Activated CD4-positive, alpha-beta T cell treated with anti-CD3 and anti-CD28 coated beads, Interleukin-2, amount 50 U/mL, for 1 hour (primary cell): ENCODE data around the gene CCN6.
A peak's percentile ranks its signal among the peaks of the same experiment; 100 is the strongest.
"Not testable (repeated sequence)": the region's sequence is repeated elsewhere in the genome, so short reads cannot be mapped to it uniquely, and the experiment has no call there.

Experiments used
- DNase-seq: peaks from one replicate; pipeline ENCODE4 v3.0.0-alpha.2; 2020

CCN6 gene

GRCh38 chr6:112030206-112030960 is 23.5 kb upstream of the CCN6 start:
- DNase-seq: no peak

DNA sequence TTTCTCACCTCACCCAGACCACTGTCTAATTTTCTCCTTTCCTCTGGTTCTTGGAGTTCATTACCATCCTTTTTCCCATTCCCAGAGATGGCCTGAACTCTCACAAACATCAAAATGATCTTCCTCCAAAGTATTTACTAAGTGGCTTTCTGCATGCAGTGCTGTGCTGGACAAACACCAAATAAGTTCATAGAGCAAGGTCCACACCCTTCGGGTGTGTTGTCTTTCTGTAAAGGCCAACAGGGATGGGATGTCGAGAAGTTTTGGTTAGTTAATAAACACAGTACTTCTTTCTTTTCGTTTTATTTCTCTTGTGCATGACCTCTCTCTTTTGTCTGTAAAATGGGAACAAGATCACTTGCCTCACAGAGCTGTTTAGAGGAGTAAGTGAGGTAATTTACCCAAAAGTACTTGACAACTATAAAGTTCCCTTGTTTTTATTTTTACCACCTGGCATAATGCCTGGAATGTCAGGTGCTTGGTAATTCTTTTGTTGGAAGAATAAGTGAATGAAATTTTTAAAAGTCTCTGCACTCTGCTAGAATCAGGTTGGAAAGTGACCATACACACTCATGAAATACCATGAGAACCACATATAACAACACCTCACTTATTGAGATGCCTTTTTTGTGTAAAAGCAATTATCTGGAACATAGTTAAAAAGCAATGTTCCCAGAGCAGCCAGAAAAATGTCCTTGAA is 22.8 kb upstream of the CCN6 start:
- DNase-seq: no peak

- no peak for DNase-seq
Observed at GRCh38 chr6:112031960-112032359, 21.9 kb upstream of the CCN6 start.

DNA sequence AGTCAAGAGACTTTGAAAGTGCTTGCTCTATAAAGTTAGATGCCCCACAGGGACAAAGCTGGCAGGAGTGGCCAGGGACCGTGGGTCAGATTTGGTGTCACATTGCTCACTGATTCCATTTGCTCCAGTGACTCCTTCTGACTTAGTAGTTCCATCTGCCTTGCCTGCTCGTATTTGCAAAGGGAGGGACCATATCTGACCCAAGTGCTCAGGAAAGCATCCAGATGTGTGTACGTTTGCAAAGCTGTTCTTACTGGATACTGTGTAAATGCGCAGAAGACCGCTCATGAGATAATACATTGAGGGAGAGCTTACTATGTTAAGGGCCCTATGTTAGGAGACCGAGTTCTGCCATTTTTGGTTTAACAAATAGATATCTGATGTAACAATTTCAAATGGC is 21.2 kb upstream of the CCN6 start:
- no peak for DNase-seq

DNA sequence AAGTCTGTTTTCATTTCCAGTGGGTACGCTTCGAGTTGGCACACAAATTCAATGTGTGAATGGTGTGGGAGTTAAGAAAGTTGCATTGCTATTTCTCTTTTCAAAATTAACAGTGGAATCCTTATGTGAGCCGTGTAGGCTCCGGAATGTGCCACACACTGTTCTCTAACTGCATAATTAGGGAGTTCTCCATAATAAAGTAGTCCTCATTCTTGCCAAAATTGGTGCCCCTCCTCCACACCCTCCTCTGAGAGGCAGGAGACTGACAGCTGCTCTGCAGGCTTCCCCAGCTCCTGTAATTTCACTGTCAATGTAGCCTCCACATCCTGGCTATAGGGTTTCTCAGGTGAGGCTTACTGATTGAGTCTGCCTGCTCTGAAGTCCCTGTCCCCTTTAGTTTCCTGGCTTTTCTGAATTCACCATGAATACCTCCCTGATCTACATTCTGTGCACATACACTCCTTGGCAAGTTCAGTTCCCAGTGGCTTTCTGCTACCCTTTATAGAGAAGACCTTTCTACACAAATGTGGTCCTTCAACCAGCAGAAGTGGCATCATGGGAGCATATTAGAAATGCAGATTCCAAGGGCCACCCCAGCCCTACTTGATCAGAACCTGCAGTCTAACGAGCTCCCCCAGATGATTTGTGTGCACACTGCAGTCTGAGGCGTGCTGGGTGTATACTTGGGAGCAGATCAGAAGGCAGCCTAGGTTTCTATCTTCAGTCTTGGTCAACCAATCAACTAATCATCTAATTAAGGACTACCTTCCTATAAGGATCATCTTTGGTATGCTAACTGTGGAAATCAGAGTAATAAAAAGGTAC is 19.9 kb upstream of the CCN6 start:
- no peak for DNase-seq

GRCh38 chr6:112034616-112034995 is 19.3 kb upstream of the CCN6 start:
- no peak for DNase-seq

- DNase-seq: no peak
Observed at GRCh38 chr6:112036088-112036637, 17.7 kb upstream of the CCN6 start.

- DNase-seq: no peak
Observed at GRCh38 chr6:112037783-112038216, 16.1 kb upstream of the CCN6 start.

DNA sequence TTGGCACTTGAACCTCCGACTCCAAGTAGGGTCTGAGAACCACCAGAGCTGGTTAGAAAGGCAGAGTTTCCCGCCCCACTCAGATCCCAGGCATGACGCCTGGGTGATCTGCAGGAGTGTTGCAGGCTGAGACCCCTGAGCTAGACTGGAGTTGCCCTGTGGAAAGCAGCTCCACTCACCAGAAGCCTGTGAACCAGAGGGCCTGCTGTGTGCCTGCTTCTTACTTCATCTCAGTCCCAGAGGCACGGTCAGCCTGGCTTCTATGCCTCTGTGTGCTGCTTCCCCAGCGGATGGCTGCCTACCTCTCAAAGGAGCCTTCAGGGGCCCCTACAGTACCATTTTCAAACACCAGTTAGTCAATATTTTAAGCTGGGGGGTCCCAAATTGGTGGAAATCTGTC is 15.6 kb upstream of the CCN6 start:
- DNase-seq: no peak

GRCh38 chr6:112038756-112039430 is 15.0 kb upstream of the CCN6 start:
- no peak for DNase-seq

DNA sequence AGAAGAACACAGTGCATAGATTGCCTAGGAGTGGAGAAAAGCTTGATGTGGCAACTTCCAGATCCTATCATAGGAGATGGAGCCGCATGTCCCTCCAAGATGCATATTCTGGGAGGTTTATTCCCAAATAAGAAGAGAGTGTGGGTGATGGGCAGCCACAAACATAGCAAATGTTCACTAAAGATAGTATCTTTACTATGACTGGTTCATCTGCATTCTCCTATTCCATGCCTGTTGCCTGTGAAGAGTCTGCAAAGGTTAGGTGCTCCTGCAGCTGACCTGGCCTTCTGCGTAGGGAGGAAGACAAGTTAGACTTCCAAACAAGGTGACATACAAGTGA is 14.5 kb upstream of the CCN6 start:
- no peak for DNase-seq

GRCh38 chr6:112040956-112041355 is 12.9 kb upstream of the CCN6 start:
- no peak for DNase-seq

DNA sequence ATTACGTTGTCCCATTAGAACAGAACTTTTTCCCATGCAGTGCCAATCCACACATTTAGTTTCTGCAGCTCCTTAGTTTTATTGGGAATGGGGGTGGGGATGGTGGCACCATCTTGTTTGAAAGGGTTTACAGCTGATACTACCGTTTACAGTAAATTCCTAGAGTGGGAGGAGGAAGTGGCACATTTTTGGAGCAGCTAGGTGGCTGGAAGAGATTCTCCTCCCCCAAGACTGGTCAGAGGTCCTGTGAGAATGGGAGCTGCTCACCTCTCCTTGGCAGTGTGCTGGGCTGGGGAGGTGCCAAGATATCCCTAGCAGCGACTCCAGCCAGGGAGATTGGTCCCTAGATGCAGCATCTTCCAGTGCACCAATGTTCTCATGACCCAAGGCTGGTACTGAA is 12.4 kb upstream of the CCN6 start:
- no peak for DNase-seq

- peak; percentile 93 for DNase-seq
Observed at GRCh38 chr6:112043032-112044007, 10.6 kb upstream of the CCN6 start.

DNA sequence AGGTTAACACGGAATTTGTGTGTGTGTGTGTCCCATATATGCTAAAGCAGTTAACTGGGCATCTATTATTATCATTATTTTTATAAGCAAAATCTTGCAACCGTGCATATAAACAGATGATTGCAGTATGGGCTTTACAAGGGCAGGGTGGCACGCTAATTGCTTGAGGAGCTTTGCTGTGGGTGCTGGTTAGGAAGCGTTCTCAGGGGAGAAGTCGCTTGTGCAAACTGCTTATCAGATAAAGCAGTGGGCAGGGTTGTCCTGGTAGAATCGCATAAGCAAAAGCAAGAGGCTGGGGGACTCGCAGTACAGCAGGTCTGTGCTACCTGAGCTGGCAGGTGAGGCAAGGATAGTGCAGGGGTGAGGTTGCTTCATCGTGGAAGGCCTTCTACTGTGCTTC is 9.7 kb upstream of the CCN6 start:
- DNase-seq: no peak

DNA sequence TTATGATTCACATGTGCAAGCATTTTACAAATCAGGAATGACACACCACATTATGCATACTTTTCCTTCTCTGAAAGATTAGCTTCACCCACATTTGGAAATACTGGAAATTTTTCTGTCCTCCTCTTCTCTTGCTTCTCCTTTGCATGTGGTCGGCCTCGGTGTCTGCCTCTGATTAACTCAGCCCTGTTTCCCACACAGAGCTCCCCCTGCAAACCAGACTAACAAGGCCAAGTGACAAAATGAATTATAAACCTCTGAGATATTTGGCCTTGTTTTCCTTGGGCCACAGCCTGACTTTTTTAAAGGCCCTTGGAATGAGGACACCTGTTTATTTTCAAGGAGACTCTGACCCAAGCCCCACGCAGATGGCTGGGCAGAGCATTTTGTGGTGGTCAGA is 9.0 kb upstream of the CCN6 start:
- no peak for DNase-seq

DNA sequence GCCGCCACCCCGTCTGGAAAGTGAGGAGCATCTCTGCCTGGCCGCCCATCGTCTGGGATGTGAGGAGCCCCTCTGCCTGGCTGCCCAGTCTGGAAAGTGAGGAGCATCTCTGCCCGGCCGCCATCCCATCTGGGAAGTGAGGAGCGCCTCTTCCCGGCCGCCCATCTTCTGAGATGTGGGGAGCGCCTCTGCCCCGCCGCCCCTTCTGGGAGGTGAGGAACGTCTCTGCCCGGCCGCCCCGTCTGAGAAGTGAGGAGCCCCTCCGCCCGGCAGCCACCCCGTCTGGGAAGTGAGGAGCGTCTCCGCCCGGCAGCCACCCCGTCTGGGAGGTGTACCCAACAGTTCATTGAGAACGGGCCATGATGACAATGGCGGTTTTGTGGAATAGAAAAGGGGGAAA is 6.4 kb upstream of the CCN6 start:
- not testable (repeated sequence) for DNase-seq

- DNase-seq: no peak
Observed at GRCh38 chr6:112049026-112049799, 4.7 kb upstream of the CCN6 start.

DNA sequence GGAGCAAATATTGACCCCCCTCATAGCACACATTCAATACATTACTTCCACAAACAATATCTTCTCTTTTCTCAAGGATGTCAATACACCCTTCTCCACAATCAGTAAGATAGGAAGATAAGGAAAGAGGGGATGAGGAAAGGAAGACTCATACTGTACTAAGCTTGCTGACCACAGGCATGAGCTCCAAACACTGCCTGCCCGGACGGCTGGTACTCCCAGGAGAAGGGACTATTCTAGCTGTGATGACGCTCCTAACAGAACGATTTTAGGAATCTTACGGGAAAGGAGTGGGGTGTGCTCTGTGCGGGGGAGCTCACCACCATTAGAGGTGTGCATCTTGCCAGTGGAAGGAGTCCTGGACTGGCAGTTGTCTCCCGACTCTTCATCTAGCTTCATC is 3.9 kb upstream of the CCN6 start:
- DNase-seq: no peak

DNA sequence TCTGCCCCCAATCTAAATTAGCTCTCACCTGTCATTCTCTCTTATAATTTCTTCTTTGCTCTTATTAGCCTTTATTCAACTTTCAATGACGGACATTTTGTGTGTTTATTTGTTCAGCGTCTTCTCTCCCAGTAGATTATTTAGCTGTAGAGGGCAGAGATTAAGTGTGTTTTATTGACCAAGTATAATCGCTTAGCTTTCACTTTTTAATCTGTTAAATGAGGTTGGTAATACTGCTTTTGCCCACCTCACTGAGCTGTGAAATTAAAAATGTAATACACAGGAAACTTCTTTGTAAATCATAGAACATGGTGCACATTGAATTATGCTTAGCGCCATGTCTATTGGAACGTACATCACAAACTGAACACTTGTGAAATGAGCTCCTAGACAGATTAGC is 3.5 kb upstream of the CCN6 start:
- no peak for DNase-seq

GRCh38 chr6:112051251-112051740 is 2.6 kb upstream of the CCN6 start:
- not testable (repeated sequence) for DNase-seq
